Immature natural killer cell (primary cell): ENCODE results near the gene USP48. TPM values are rescaled to one million over a fixed set of nuclear protein-coding genes. Genes with fewer than 3 reads are reported as not detected.
"Not testable (repeated sequence)": the region's sequence is repeated elsewhere in the genome, so short reads cannot be mapped to it uniquely, and the experiment has no call there.

Experiments
- DNase-seq, 3 donors: peaks; one replicate each; pipeline ENCODE4 v3.0.0; 2022; ENCODE audit warnings: mixed read lengths in 1 of 3
- H3K27ac Mint-ChIP-seq, 6 donors: one replicate each; pipeline ENCODE4 v1.8.0; 2020; ENCODE audit warnings: mixed read lengths in 6 of 6, mild to moderate bottlenecking in 5 of 6, inconsistent platforms in 4 of 6, moderate library complexity in 3 of 6
- H3K27me3 Mint-ChIP-seq, 3 donors: one replicate each; pipeline ENCODE4 v1.8.0; 2020 to 2021; ENCODE audit warnings: low read depth in 3 of 3, mild to moderate bottlenecking in 3 of 3, mixed read lengths in 3 of 3, moderate library complexity in 3 of 3, inconsistent platforms in 1 of 3
- H3K36me3 Mint-ChIP-seq, 3 donors: one replicate each; pipeline ENCODE4 v1.8.0; 2020; ENCODE audit warnings: mixed read lengths in 3 of 3, inconsistent platforms in 2 of 3, mild to moderate bottlenecking in 2 of 3
- H3K4me1 Mint-ChIP-seq, 2 donors: one replicate each; pipeline ENCODE4 v1.8.0; 2020; ENCODE audit warnings: inconsistent platforms in 2 of 2, mild to moderate bottlenecking in 2 of 2, mixed read lengths in 2 of 2, moderate library complexity in 1 of 2
- H3K4me3 Mint-ChIP-seq, 5 donors: one replicate each; pipeline ENCODE4 v1.8.0; 2020; ENCODE audit warnings: mild to moderate bottlenecking in 5 of 5, mixed read lengths in 5 of 5, inconsistent platforms in 3 of 5, moderate library complexity in 3 of 5
- H3K9me3 Mint-ChIP-seq, 6 donors: one replicate each; pipeline ENCODE4 v1.8.0; 2020; ENCODE audit warnings: mild to moderate bottlenecking in 6 of 6, mixed read lengths in 6 of 6, inconsistent platforms in 4 of 6, moderate library complexity in 3 of 6
- polyA plus RNA-seq, 3 donors: library from polyadenylated mRNA; unstranded; fragments of 300-500 nt; fragmentation: Illumina TruSeq; gene quantifications; one replicate each; pipeline ENCODE4 v1.2.3, GENCODE V29; 2021

USP48 gene
- polyA plus RNA-seq, 3 donors from 2014 or later: 24.9 to 31.8 (median 26.3) TPM

- H3K9me3 Mint-ChIP-seq: no peaks in the 10 kb centered on the region
- H3K4me1 Mint-ChIP-seq: peaks cover 48 to 67% of the 10 kb centered on the region in 2 donors
- peaks cover 0 to 2% (median 0%) of the 10 kb centered on the region in 3 donors for H3K27me3 Mint-ChIP-seq
- DNase-seq: no peak
- H3K36me3 Mint-ChIP-seq: no peaks in the 10 kb centered on the region
- peak overlapping the region in 5 of 6 donors; percentile 34 to 77 (median 65) for H3K27ac Mint-ChIP-seq
- no peak overlapping the region for H3K4me3 Mint-ChIP-seq
Observed at GRCh38 chr1:21775550-21775914, 7.4 kb downstream of the USP48 start.

GRCh38 chr1:21774835-21775549 lies 8.0 kb downstream of the USP48 start:
- Mint-ChIP-seq H3K4me1 (peaks cover 46 to 67% of the 10 kb centered on the region in 2 donors), H3K36me3 (no peaks in the 10 kb centered on the region), H3K27ac (peak overlapping the region in 3 of 6 donors; percentile 34 to 77 (median 65)), H3K9me3 (no peaks in the 10 kb centered on the region), H3K4me3 (no peak overlapping the region), H3K27me3 (peaks cover 0 to 2% (median 0%) of the 10 kb centered on the region in 3 donors)
- DNase-seq: no peak

GRCh38 chr1:21773585-21773984 lies 9.4 kb downstream of the USP48 start:
- peaks cover 0 to 2% (median 0%) of the 10 kb centered on the region in 3 donors for H3K27me3 Mint-ChIP-seq

GRCh38 chr1:21771672-21772071 lies 11.3 kb downstream of the USP48 start:
- not testable (repeated sequence) for H3K27me3 Mint-ChIP-seq, H3K4me3 Mint-ChIP-seq, DNase-seq, H3K9me3 Mint-ChIP-seq, H3K36me3 Mint-ChIP-seq
- H3K4me1 Mint-ChIP-seq: peaks cover 45 to 67% of the 10 kb centered on the region in 2 donors
- H3K27ac Mint-ChIP-seq: peak overlapping the region in 1 of 6 donors; percentile 17

More at GRCh38 chr1:21773585-21773984, 9.4 kb downstream of the USP48 start:
- peaks cover 48 to 71% of the 10 kb centered on the region in 2 donors for H3K4me1 Mint-ChIP-seq
- H3K9me3 Mint-ChIP-seq: no peaks in the 10 kb centered on the region
- no peaks in the 10 kb centered on the region for H3K36me3 Mint-ChIP-seq
- peak overlapping the region in 5 of 6 donors; percentile 53 to 77 (median 59) for H3K27ac Mint-ChIP-seq
- H3K4me3 Mint-ChIP-seq: peak overlapping the region in 3 of 5 donors; percentile 33 to 38 (median 35)
- peak in 1 of 3 donors; percentile 7 for DNase-seq

GRCh38 chr1:21770602-21771001 lies 12.3 kb downstream of the USP48 start:
- peaks cover 43 to 69% of the 10 kb centered on the region in 2 donors for H3K4me1 Mint-ChIP-seq

GRCh38 chr1:21770201-21770600 lies 12.7 kb downstream of the USP48 start:
- Mint-ChIP-seq H3K4me1 (peaks cover 44 to 69% of the 10 kb centered on the region in 2 donors), H3K4me3 (peak overlapping the region in 1 of 5 donors; percentile 3), H3K27me3 (no peaks in the 10 kb centered on the region), H3K9me3 (no peaks in the 10 kb centered on the region), H3K27ac (peak overlapping the region in 2 of 6 donors; percentile 9 to 26), H3K36me3 (no peaks in the 10 kb centered on the region)
- no peak for DNase-seq

More at GRCh38 chr1:21770602-21771001, 12.3 kb downstream of the USP48 start:
- not testable (repeated sequence) for H3K4me3 Mint-ChIP-seq, H3K9me3 Mint-ChIP-seq, H3K36me3 Mint-ChIP-seq, DNase-seq, H3K27me3 Mint-ChIP-seq
- H3K27ac Mint-ChIP-seq: peak overlapping the region in 1 of 6 donors; percentile 26

- H3K27me3 Mint-ChIP-seq, H3K9me3 Mint-ChIP-seq, H3K4me3 Mint-ChIP-seq, H3K27ac Mint-ChIP-seq, H3K36me3 Mint-ChIP-seq, DNase-seq: not testable (repeated sequence)
- peaks cover 50 to 78% of the 10 kb centered on the region in 2 donors for H3K4me1 Mint-ChIP-seq
Observed at GRCh38 chr1:21767106-21767505, 15.8 kb downstream of the USP48 start.

GRCh38 chr1:21766210-21766609 lies 16.7 kb downstream of the USP48 start:
- Mint-ChIP-seq H3K27ac (peak overlapping the region in 2 of 6 donors; percentile 67 to 68), H3K9me3 (no peaks in the 10 kb centered on the region), H3K36me3 (no peaks in the 10 kb centered on the region), H3K4me1 (peaks cover 56 to 79% of the 10 kb centered on the region in 2 donors), H3K27me3 (no peaks in the 10 kb centered on the region), H3K4me3 (no peak overlapping the region)
- DNase-seq: no peak

- Mint-ChIP-seq H3K36me3 (no peaks in the 10 kb centered on the region), H3K27me3 (no peaks in the 10 kb centered on the region), H3K27ac (no peak overlapping the region), H3K4me1 (peaks cover 57 to 77% of the 10 kb centered on the region in 2 donors), H3K4me3 (no peak overlapping the region), H3K9me3 (no peaks in the 10 kb centered on the region)
- DNase-seq: no peak
Observed at GRCh38 chr1:21764615-21765423, 18.1 kb downstream of the USP48 start.

GRCh38 chr1:21763694-21764419 lies 19.1 kb downstream of the USP48 start:
- no peaks in the 10 kb centered on the region for H3K27me3 Mint-ChIP-seq
- H3K4me1 Mint-ChIP-seq: peaks cover 60 to 79% of the 10 kb centered on the region in 2 donors
- DNase-seq: no peak
- peak overlapping the region in 1 of 5 donors; percentile 5 for H3K4me3 Mint-ChIP-seq
- H3K36me3 Mint-ChIP-seq: no peaks in the 10 kb centered on the region
- H3K9me3 Mint-ChIP-seq: no peaks in the 10 kb centered on the region
- peak overlapping the region in 2 of 6 donors; percentile 8 to 34 for H3K27ac Mint-ChIP-seq

GRCh38 chr1:21763236-21763635 lies 19.7 kb downstream of the USP48 start:
- H3K4me1 Mint-ChIP-seq: peaks cover 55 to 77% of the 10 kb centered on the region in 2 donors
- H3K27ac Mint-ChIP-seq: peak overlapping the region in 2 of 6 donors; percentile 56 to 80
- H3K9me3 Mint-ChIP-seq: no peaks in the 10 kb centered on the region
- H3K36me3 Mint-ChIP-seq: no peaks in the 10 kb centered on the region
- no peak overlapping the region for H3K4me3 Mint-ChIP-seq
- DNase-seq: no peak
- no peaks in the 10 kb centered on the region for H3K27me3 Mint-ChIP-seq

- H3K9me3 Mint-ChIP-seq: no peaks in the 10 kb centered on the region
- H3K4me1 Mint-ChIP-seq: peaks cover 59 to 78% of the 10 kb centered on the region in 2 donors
- peak overlapping the region in 2 of 6 donors; percentile 36 to 56 for H3K27ac Mint-ChIP-seq
Observed at GRCh38 chr1:21762022-21762404, 20.9 kb downstream of the USP48 start.

GRCh38 chr1:21761052-21761451 lies 21.9 kb downstream of the USP48 start:
- Mint-ChIP-seq H3K27me3 (no peaks in the 10 kb centered on the region), H3K4me1 (peaks cover 56 to 72% of the 10 kb centered on the region in 2 donors), H3K4me3 (no peak overlapping the region), H3K27ac (no peak overlapping the region), H3K9me3 (no peaks in the 10 kb centered on the region), H3K36me3 (no peaks in the 10 kb centered on the region)
- DNase-seq: no peak

More at GRCh38 chr1:21762022-21762404, 20.9 kb downstream of the USP48 start:
- Mint-ChIP-seq H3K27me3 (no peaks in the 10 kb centered on the region), H3K36me3 (no peaks in the 10 kb centered on the region), H3K4me3 (peak overlapping the region in 3 of 5 donors; percentile 12 to 66 (median 13))
- DNase-seq: no peak
